ENCODE results near the gene USP8. TPM values are rescaled to one million over a fixed set of nuclear protein-coding genes. Genes with fewer than 3 reads are reported as not detected.
"Not testable (repeated sequence)": the region's sequence is repeated elsewhere in the genome, so short reads cannot be mapped to it uniquely, and the experiment has no call there.

USP8 gene
- total and polyA plus RNA-seq, 3 experiments from 2014 or later = 54.0 to 64.1 (median 59.8) TPM

- Histone ChIP-seq H3K27ac (ENCODE audit: low read depth, low read length) (peak overlapping the region; percentile 94), H3K4me3 (ENCODE audit: low read length) (peak overlapping the region; percentile 89), H3K4me1 (ENCODE audit: insufficient read depth, low read length) (peaks cover 28% of the 10 kb centered on the region)
- Mint-ChIP-seq H3K4me3 (peak overlapping the region; percentile 89 to 99 (median 96)), H3K36me3 (peaks cover 3 to 26% (median 3%) of the 10 kb centered on the region in 3 donors), H3K4me1 (peaks cover 35 to 69% (median 46%) of the 10 kb centered on the region in 3 donors), H3K27ac (peak overlapping the region in 4 of 8 donors; percentile 95 to 99 (median 98))
- H3K9me3 ChIP-seq (ENCODE audit: low read length); H3K27me3 Mint-ChIP-seq; POLR2A ChIA-PET; H3K27me3 ChIP-seq (ENCODE audit: insufficient read depth, low read length, poor library complexity, severe bottlenecking); CTCF ChIA-PET; H3K36me3 ChIP-seq (ENCODE audit: insufficient read depth, low read length); H3K9me3 Mint-ChIP-seq; DNase-seq: not testable (repeated sequence)
These were observed 1.6 kb downstream of the USP8 start for GRCh38 chr15:50425678-50426246.

DNA sequence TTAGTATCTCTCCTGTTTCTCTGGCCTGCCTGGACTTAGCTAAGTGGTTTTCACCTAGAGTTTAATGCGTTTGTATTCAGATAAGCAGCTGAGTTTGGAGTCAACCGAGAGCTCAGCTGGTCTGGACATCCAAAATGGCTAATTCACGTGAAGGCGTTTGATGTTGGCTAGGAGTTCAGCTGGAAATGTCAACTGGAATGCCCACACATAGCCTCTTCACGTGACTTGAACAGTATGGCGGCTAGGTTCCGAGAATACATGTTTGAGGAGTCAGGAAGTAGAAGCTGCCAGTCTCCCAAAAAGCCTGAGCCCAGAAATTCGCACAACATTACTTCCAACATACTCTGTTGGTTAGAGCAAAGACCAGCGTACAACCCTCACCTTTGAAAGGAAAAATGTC is 2.2 kb downstream of the USP8 start:
- H3K4me3 Mint-ChIP-seq = peak overlapping the region in 6 of 7 donors; percentile 3 to 82 (median 32)
- H3K27me3 ChIP-seq (ENCODE audit: insufficient read depth, low read length, poor library complexity, severe bottlenecking) = no peaks in the 10 kb centered on the region
- H3K4me3 ChIP-seq (ENCODE audit: low read length) = no peak overlapping the region
- H3K4me1 Mint-ChIP-seq = peaks cover 39 to 75% (median 53%) of the 10 kb centered on the region in 3 donors
- H3K4me1 ChIP-seq (ENCODE audit: insufficient read depth, low read length) = peaks cover 28% of the 10 kb centered on the region
- no peak for DNase-seq
- H3K9me3 Mint-ChIP-seq = no peaks in the 10 kb centered on the region
- POLR2A ChIA-PET = no interaction called here
- H3K9me3 ChIP-seq (ENCODE audit: low read length) = no peaks in the 10 kb centered on the region
- H3K27me3 Mint-ChIP-seq = no peaks in the 10 kb centered on the region
- peak overlapping the region in 5 of 8 donors; percentile 1 to 60 (median 22) for H3K27ac Mint-ChIP-seq
- CTCF ChIA-PET = no interaction called here
- H3K36me3 Mint-ChIP-seq = peaks cover 3 to 29% (median 3%) of the 10 kb centered on the region in 3 donors
- H3K36me3 ChIP-seq (ENCODE audit: insufficient read depth, low read length) = no peaks in the 10 kb centered on the region
- no peak overlapping the region for H3K27ac ChIP-seq (ENCODE audit: low read depth, low read length)

GRCh38 chr15:50431204-50431603 is 7.0 kb downstream of the USP8 start:
- peak overlapping the region in 1 of 8 donors; percentile 57 for H3K27ac Mint-ChIP-seq
- peaks cover 51 to 90% (median 74%) of the 10 kb centered on the region in 3 donors for H3K4me1 Mint-ChIP-seq
- ChIA-PET POLR2A (no interaction called here), CTCF (no interaction called here)
- H3K27ac ChIP-seq (ENCODE audit: low read depth, low read length) = no peak overlapping the region
- H3K36me3 Mint-ChIP-seq = peaks cover 3 to 50% (median 10%) of the 10 kb centered on the region in 3 donors
- DNase-seq = no peak
- H3K9me3 ChIP-seq (ENCODE audit: low read length) = no peaks in the 10 kb centered on the region
- H3K4me3 Mint-ChIP-seq = peak overlapping the region in 1 of 7 donors; percentile 13
- H3K36me3 ChIP-seq (ENCODE audit: insufficient read depth, low read length) = no peaks in the 10 kb centered on the region
- no peaks in the 10 kb centered on the region for H3K27me3 Mint-ChIP-seq
- no peak overlapping the region for H3K4me3 ChIP-seq (ENCODE audit: low read length)
- no peaks in the 10 kb centered on the region for H3K9me3 Mint-ChIP-seq
- peaks cover 10% of the 10 kb centered on the region for H3K4me1 ChIP-seq (ENCODE audit: insufficient read depth, low read length)
- H3K27me3 ChIP-seq (ENCODE audit: insufficient read depth, low read length, poor library complexity, severe bottlenecking) = no peaks in the 10 kb centered on the region

- H3K27ac ChIP-seq (ENCODE audit: low read depth, low read length) = no peak overlapping the region
- H3K4me3 ChIP-seq (ENCODE audit: low read length) = no peak overlapping the region
- H3K9me3 ChIP-seq (ENCODE audit: low read length) = no peaks in the 10 kb centered on the region
- H3K4me3 Mint-ChIP-seq = no peak overlapping the region
- no peak for DNase-seq
- H3K9me3 Mint-ChIP-seq = no peaks in the 10 kb centered on the region
- no peaks in the 10 kb centered on the region for H3K27me3 Mint-ChIP-seq
- CTCF ChIA-PET = no interaction called here
- H3K27me3 ChIP-seq (ENCODE audit: insufficient read depth, low read length, poor library complexity, severe bottlenecking) = no peaks in the 10 kb centered on the region
- H3K36me3 ChIP-seq (ENCODE audit: insufficient read depth, low read length) = no peaks in the 10 kb centered on the region
- H3K27ac Mint-ChIP-seq = peak overlapping the region in 2 of 8 donors; percentile 68 to 74
- H3K36me3 Mint-ChIP-seq = peaks cover 0 to 44% (median 7%) of the 10 kb centered on the region in 3 donors
- POLR2A ChIA-PET = no interaction called here
- H3K4me1 ChIP-seq (ENCODE audit: insufficient read depth, low read length) = peaks cover 3% of the 10 kb centered on the region
- H3K4me1 Mint-ChIP-seq = peaks cover 47 to 89% (median 72%) of the 10 kb centered on the region in 3 donors
These were observed 8.0 kb downstream of the USP8 start for GRCh38 chr15:50432230-50432629.

- Histone ChIP-seq H3K27ac (ENCODE audit: low read depth, low read length) (no peak overlapping the region), H3K27me3 (ENCODE audit: insufficient read depth, low read length, poor library complexity, severe bottlenecking) (no peaks in the 10 kb centered on the region), H3K4me3 (ENCODE audit: low read length) (no peak overlapping the region), H3K4me1 (ENCODE audit: insufficient read depth, low read length) (no peaks in the 10 kb centered on the region), H3K36me3 (ENCODE audit: insufficient read depth, low read length) (peaks cover 7% of the 10 kb centered on the region), H3K9me3 (ENCODE audit: low read length) (no peaks in the 10 kb centered on the region)
- H3K4me1 Mint-ChIP-seq = peaks cover 41 to 70% (median 61%) of the 10 kb centered on the region in 3 donors
- peaks cover 0 to 60% (median 12%) of the 10 kb centered on the region in 3 donors for H3K36me3 Mint-ChIP-seq
- H3K27ac Mint-ChIP-seq = peak overlapping the region in 5 of 8 donors; percentile 15 to 64 (median 48)
- DNase-seq = no peak
- ChIA-PET POLR2A (no interaction called here), CTCF (no interaction called here)
- H3K9me3 Mint-ChIP-seq = no peaks in the 10 kb centered on the region
- H3K4me3 Mint-ChIP-seq = no peak overlapping the region
- no peaks in the 10 kb centered on the region for H3K27me3 Mint-ChIP-seq
These were observed 11.6 kb downstream of the USP8 start for GRCh38 chr15:50435772-50436171.

DNA sequence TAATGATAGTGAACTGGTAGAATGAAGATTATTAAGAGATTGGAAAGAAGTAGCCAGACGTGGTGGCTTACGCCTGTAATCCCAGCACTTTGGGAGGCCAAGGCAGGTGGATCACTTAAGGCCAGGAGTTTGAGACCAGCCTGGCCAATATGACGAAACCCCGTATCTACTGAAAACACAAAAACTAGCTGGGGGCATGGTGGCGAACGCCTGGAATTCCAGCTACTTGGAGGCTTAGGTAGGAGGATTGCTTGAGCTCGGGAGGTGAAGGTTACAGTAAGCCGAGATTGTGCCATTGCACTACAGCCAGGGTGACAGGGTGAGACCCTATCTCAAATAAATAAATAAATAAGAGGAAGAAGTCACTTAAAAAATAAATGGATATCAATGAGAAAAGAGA is 14.0 kb downstream of the USP8 start:
- POLR2A ChIA-PET = no interaction called here
- Histone ChIP-seq H3K27ac (ENCODE audit: low read depth, low read length) (no peak overlapping the region), H3K27me3 (ENCODE audit: insufficient read depth, low read length, poor library complexity, severe bottlenecking) (no peaks in the 10 kb centered on the region), H3K36me3 (ENCODE audit: insufficient read depth, low read length) (peaks cover 9% of the 10 kb centered on the region), H3K9me3 (ENCODE audit: low read length) (no peaks in the 10 kb centered on the region), H3K4me1 (ENCODE audit: insufficient read depth, low read length) (no peaks in the 10 kb centered on the region), H3K4me3 (ENCODE audit: low read length) (no peak overlapping the region)
- Mint-ChIP-seq H3K27me3 (no peaks in the 10 kb centered on the region), H3K27ac (no peak overlapping the region), H3K4me1 (peaks cover 25 to 48% (median 40%) of the 10 kb centered on the region in 3 donors), H3K9me3 (no peaks in the 10 kb centered on the region), H3K4me3 (no peak overlapping the region), H3K36me3 (peaks cover 0 to 59% (median 5%) of the 10 kb centered on the region in 3 donors)
- no peak for DNase-seq
- CTCF ChIA-PET = no interaction called here

GRCh38 chr15:50440932-50441331 is 16.7 kb downstream of the USP8 start:
- Mint-ChIP-seq H3K4me1 (peaks cover 22 to 29% (median 22%) of the 10 kb centered on the region in 3 donors), H3K27me3 (no peaks in the 10 kb centered on the region), H3K36me3 (peaks cover 0 to 57% (median 5%) of the 10 kb centered on the region in 3 donors), H3K27ac (peak overlapping the region in 1 of 8 donors; percentile 64), H3K9me3 (no peaks in the 10 kb centered on the region), H3K4me3 (no peak overlapping the region)
- POLR2A ChIA-PET = no interaction called here
- Histone ChIP-seq H3K9me3 (ENCODE audit: low read length) (no peaks in the 10 kb centered on the region), H3K27me3 (ENCODE audit: insufficient read depth, low read length, poor library complexity, severe bottlenecking) (no peaks in the 10 kb centered on the region), H3K36me3 (ENCODE audit: insufficient read depth, low read length) (peaks cover 9% of the 10 kb centered on the region), H3K4me1 (ENCODE audit: insufficient read depth, low read length) (no peaks in the 10 kb centered on the region), H3K4me3 (ENCODE audit: low read length) (no peak overlapping the region), H3K27ac (ENCODE audit: low read depth, low read length) (no peak overlapping the region)
- CTCF ChIA-PET = interaction anchor here (1.1 kb wide), 1 partner anchor 29 kb away, joined by 3 read pairs; no protein-coding TSS in a partner anchor
- DNase-seq = no peak

DNA sequence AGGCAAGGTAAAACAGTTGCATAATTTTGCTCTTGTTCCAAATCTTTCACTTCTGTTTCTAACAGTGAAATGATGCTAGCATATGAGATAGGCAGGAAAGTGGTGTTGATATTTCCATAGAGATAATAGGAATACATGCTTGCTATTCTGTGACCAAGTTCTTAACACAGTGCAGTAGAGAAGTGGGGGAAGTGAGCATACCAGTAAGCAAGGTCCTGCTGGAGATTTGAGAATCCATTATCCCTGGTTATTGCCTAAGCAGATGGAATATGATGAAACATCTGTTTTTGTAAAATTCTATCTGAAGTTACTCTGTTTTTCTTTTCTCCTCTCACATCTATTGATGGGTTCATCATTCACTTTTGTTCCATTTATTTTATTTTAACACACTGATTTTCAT is 28.7 kb downstream of the USP8 start:
- Histone ChIP-seq H3K9me3 (ENCODE audit: low read length) (no peaks in the 10 kb centered on the region), H3K27ac (ENCODE audit: low read depth, low read length) (no peak overlapping the region), H3K4me3 (ENCODE audit: low read length) (no peak overlapping the region), H3K36me3 (ENCODE audit: insufficient read depth, low read length) (no peaks in the 10 kb centered on the region), H3K4me1 (ENCODE audit: insufficient read depth, low read length) (no peaks in the 10 kb centered on the region), H3K27me3 (ENCODE audit: insufficient read depth, low read length, poor library complexity, severe bottlenecking) (no peaks in the 10 kb centered on the region)
- DNase-seq = no peak
- no peaks in the 10 kb centered on the region for H3K9me3 Mint-ChIP-seq
- H3K36me3 Mint-ChIP-seq = peaks cover 11 to 69% (median 17%) of the 10 kb centered on the region in 3 donors
- ChIA-PET CTCF (no interaction called here), POLR2A (no interaction called here)
- H3K27me3 Mint-ChIP-seq = no peaks in the 10 kb centered on the region
- peaks cover 12 to 25% (median 14%) of the 10 kb centered on the region in 3 donors for H3K4me1 Mint-ChIP-seq
- peak overlapping the region in 2 of 8 donors; percentile 15 to 19 for H3K27ac Mint-ChIP-seq
- H3K4me3 Mint-ChIP-seq = no peak overlapping the region
